ENCODE data around the gene RGS17. TPM values are rescaled to one million over a fixed set of nuclear protein-coding genes. Genes with fewer than 3 reads are reported as not detected.

The RGS17 gene
- total and polyA plus RNA-seq, 10 of the 15 experiments (the other 5 are each of a cell fraction or from before 2014, with no cell fraction given): 0.06 to 0.29 (median 0.14) TPM; not detected in 4

DNA sequence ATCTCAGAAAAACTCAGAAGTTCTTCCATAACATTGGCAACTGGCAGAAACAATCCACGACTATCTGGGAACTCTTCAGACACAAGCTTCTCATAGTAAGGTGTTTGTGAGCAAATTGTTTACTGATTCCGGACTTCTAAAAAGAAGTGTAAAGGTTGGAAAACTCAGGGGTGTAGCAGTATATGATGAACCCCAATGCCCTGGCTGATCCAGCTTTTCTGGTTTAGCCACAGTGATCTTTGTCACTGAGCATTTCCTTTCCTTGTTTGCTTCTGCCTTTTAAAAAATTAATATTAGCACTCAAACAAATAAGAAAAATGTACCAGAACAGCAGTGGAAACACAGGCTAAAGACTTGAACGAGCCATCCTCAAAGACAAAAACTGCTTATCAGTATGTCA lies 4.9 kb downstream of the RGS17 start:
- ChIA-PET SMC1A (ENCODE audit: uncharacterized antibody, unreplicated experiment) (interaction anchor here (1.1 to 1.7 kb wide), 4 partner anchors 10 to 140 kb away, joined by 3 to 8 read pairs (median 5); no protein-coding TSS in a partner anchor), CTCF (interaction anchor here (0.7 to 1.7 kb wide), 4 partner anchors 11 to 87 kb away, joined by 3 to 5 read pairs (median 4); no protein-coding TSS in a partner anchor), RAD21 (ENCODE audit: unreplicated experiment) (interaction anchor here (1.1 kb wide), 1 partner anchor 34 kb away, joined by 3 read pairs; no protein-coding TSS in a partner anchor), POLR2A (no interaction called here)
- no peaks in the 10 kb centered on the region for H3K9me3 ChIP-seq (replicated peaks; ENCODE audit: control insufficient read depth, insufficient read depth, low read length)
- H3K27ac ChIP-seq (ENCODE audit: control insufficient read depth, insufficient read depth): no peak overlapping the region
- WGBS (ENCODE audit: insufficient coverage, insufficient replicate concordance, low lambda C conversion rate, missing lambda C conversion rate): 24% methylated on average over 3 of the region's 3 CpGs
- peaks cover 2 to 18% of the 10 kb centered on the region in 2 experiments for H3K27me3 ChIP-seq (replicated peaks in 1 of 2; ENCODE audit: control insufficient read depth in 2 of 2, insufficient read depth in 2 of 2, low read length in 1 of 2)
- no peak overlapping the region for H3K4me3 ChIP-seq
- in situ Hi-C loops (cut with MboI): no loop called here
- no peaks in the 10 kb centered on the region for H3K79me2 ChIP-seq (ENCODE audit: control insufficient read depth, insufficient read depth, low read length)
- ATAC-seq (no peak), FAIRE-seq (no peak), DNase-seq (ENCODE audit: low read depth, low spot score) (no peak)
- BruUV-seq (replicated peaks): no TSS peak
- H2AFZ ChIP-seq (ENCODE audit: control insufficient read depth, low read depth, low read length): no peak overlapping the region
- H3K36me3 ChIP-seq (ENCODE audit: control insufficient read depth in 2 of 2, insufficient read depth in 2 of 2, low read length in 1 of 2): no peaks in the 10 kb centered on the region
- no peak overlapping the region for H3K4me2 ChIP-seq (ENCODE audit: control insufficient read depth, insufficient read depth)
- no peaks in the 10 kb centered on the region for H4K20me1 ChIP-seq (ENCODE audit: control insufficient read depth, insufficient read depth)
- intact Hi-C loops (cut with micrococcal nuclease; ENCODE audit: unreplicated experiment): no loop called here
- H3K9ac ChIP-seq (ENCODE audit: control insufficient read depth, insufficient read depth, low read length): no peak overlapping the region
- TF ChIP-seq STAT3 (IDR thresholded peaks at IDR 0.05; ENCODE audit: low read depth, low read length): no peak
- TF ChIP-seq, protein P1, sequence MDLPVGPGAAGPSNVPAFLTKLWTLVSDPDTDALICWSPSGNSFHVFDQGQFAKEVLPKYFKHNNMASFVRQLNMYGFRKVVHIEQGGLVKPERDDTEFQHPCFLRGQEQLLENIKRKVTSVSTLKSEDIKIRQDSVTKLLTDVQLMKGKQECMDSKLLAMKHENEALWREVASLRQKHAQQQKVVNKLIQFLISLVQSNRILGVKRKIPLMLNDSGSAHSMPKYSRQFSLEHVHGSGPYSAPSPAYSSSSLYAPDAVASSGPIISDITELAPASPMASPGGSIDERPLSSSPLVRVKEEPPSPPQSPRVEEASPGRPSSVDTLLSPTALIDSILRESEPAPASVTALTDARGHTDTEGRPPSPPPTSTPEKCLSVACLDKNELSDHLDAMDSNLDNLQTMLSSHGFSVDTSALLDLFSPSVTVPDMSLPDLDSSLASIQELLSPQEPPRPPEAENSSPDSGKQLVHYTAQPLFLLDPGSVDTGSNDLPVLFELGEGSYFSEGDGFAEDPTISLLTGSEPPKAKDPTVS (IDR thresholded peaks at IDR 0.05; ENCODE audit: low read depth, low read length): no peak
- no peak for TF ChIP-seq SMARCA5 (IDR thresholded peaks at IDR 0.05)
- TF ChIP-seq DPF2 (IDR thresholded peaks at IDR 0.05): no peak
- TF ChIP-seq MTA3 (IDR thresholded peaks at IDR 0.05; ENCODE audit: borderline replicate concordance, low read length): no peak
- TF ChIP-seq TARDBP (IDR thresholded peaks at IDR 0.05; ENCODE audit: borderline replicate concordance): no peak
- TF ChIP-seq, protein P2, sequence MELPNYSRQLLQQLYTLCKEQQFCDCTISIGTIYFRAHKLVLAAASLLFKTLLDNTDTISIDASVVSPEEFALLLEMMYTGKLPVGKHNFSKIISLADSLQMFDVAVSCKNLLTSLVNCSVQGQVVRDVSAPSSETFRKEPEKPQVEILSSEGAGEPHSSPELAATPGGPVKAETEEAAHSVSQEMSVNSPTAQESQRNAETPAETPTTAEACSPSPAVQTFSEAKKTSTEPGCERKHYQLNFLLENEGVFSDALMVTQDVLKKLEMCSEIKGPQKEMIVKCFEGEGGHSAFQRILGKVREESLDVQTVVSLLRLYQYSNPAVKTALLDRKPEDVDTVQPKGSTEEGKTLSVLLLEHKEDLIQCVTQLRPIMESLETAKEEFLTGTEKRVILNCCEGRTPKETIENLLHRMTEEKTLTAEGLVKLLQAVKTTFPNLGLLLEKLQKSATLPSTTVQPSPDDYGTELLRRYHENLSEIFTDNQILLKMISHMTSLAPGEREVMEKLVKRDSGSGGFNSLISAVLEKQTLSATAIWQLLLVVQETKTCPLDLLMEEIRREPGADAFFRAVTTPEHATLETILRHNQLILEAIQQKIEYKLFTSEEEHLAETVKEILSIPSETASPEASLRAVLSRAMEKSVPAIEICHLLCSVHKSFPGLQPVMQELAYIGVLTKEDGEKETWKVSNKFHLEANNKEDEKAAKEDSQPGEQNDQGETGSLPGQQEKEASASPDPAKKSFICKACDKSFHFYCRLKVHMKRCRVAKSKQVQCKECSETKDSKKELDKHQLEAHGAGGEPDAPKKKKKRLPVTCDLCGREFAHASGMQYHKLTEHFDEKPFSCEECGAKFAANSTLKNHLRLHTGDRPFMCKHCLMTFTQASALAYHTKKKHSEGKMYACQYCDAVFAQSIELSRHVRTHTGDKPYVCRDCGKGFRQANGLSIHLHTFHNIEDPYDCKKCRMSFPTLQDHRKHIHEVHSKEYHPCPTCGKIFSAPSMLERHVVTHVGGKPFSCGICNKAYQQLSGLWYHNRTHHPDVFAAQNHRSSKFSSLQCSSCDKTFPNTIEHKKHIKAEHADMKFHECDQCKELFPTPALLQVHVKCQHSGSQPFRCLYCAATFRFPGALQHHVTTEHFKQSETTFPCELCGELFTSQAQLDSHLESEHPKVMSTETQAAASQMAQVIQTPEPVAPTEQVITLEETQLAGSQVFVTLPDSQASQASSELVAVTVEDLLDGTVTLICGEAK (IDR thresholded peaks at IDR 0.05; ENCODE audit: borderline replicate concordance): no peak
- no peak for TF ChIP-seq NFXL1 (IDR thresholded peaks at IDR 0.05; ENCODE audit: borderline replicate concordance)
- TF ChIP-seq MTA2 (IDR thresholded peaks at IDR 0.05; ENCODE audit: low read depth): no peak
- H3K4me1 ChIP-seq (ENCODE audit: control insufficient read depth, insufficient read depth, low read length): no peaks in the 10 kb centered on the region
